Spinal cord (tissue), 10 donors: ENCODE measurements around the gene ARID5B. TPM values are rescaled to one million over a fixed set of nuclear protein-coding genes. Genes with fewer than 3 reads are reported as not detected.

Experiments used
- DNase-seq, 6 donors: peaks; one replicate each; pipeline versions ENCODE4 v3.0.0 to v3.0.0-alpha.2; 2013 to 2015; ENCODE audit warnings: low spot score in 6 of 6, low read depth in 4 of 6
- H3K27ac ChIP-seq: one replicate; pipeline ENCODE4 v1.5.1; 2013; ENCODE audit warnings: low read depth, low read length, control low read depth
- H3K27me3 ChIP-seq: one replicate; pipeline ENCODE4 v1.6.1; 2013; ENCODE audit warnings: low read length; ENCODE audit not compliant: control insufficient read depth, insufficient read depth
- H3K36me3 ChIP-seq: one replicate; pipeline ENCODE4 v1.6.1; 2013; ENCODE audit warnings: low read length; ENCODE audit not compliant: control insufficient read depth, insufficient read depth
- H3K4me1 ChIP-seq: one replicate; pipeline ENCODE4 v1.6.1; 2013; ENCODE audit warnings: low read length; ENCODE audit not compliant: control insufficient read depth, insufficient read depth
- H3K4me3 ChIP-seq: one replicate; pipeline ENCODE4 v1.5.1; 2013; ENCODE audit warnings: low read depth, low read length, control low read depth
- H3K9me3 ChIP-seq: one replicate; pipeline ENCODE4 v1.6.1; 2013; ENCODE audit warnings: low read length; ENCODE audit not compliant: control insufficient read depth, insufficient read depth
- WGBS: methylation state at CpG from one replicate; pipeline ENCODE4 v1.1.5; 2013; ENCODE audit warnings: missing lambda C conversion rate; ENCODE audit not compliant: insufficient coverage; 5-methylcytosine and 5-hydroxymethylcytosine counted together
- polyA plus RNA-seq, 2 donors: library from polyadenylated mRNA; unstranded; fragments of 120-200 nt; gene quantifications; one replicate each; pipeline ENCODE4 v1.2.1, GENCODE V29; 2013; ENCODE audit not compliant: insufficient read length in 2 of 2
- total RNA-seq, 2 donors: library from RNA; depleted of rRNA in 1 of 2; stranded (reverse); fragments of 120-200 nt in 1 of 2; fragments of >200 nt in 1 of 2; gene quantifications; one replicate each; pipeline versions ENCODE4 v1.2.3 to v1.2.4, GENCODE V29; 2013 to 2014
- donor health status: healthy.

Gene ARID5B
- total and polyA plus RNA-seq, 4 donors = 9.3 to 26.4 (median 18.4) TPM

DNA sequence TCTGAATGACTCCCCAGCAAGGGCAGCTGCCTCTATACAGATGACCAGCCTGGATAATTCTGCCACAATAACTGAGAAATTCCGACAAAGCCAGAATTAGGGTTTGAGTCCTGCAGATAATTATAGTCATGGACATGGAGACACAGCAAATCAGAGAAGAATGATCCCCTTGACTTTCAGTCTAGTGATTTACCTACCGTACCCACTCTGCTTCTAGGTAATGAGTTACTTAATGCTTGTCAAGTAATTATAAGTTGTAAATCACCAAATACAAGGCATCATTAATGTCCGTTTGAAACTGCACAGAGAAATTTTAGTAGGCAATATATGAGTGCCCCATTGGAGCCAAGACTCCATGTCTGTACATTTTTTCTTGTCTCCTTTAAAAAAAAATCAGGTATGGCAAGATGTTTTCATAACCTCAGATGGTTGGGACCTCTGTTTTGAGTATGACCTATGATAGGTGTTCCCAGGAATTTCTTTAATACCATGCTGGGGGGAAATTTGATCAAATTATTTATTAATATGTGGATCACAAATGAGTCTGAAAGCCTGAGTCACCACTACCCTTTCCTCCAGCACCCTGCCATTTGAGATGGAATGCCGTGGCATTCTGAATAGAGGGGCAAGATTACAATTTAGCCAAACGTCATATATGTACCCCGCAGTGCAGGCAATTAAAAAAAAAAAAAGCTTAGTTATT, 5.5 kb upstream of the ARID5B start:
- Histone ChIP-seq H3K4me3 (no peak overlapping the region), H3K36me3 (no peaks in the 10 kb centered on the region), H3K27me3 (peaks cover 8% of the 10 kb centered on the region), H3K27ac (no peak overlapping the region), H3K9me3 (no peaks in the 10 kb centered on the region), H3K4me1 (peaks cover 9% of the 10 kb centered on the region)
- no peak for DNase-seq
- WGBS = 100% methylated on average over 1 of the region's 6 CpGs

DNA sequence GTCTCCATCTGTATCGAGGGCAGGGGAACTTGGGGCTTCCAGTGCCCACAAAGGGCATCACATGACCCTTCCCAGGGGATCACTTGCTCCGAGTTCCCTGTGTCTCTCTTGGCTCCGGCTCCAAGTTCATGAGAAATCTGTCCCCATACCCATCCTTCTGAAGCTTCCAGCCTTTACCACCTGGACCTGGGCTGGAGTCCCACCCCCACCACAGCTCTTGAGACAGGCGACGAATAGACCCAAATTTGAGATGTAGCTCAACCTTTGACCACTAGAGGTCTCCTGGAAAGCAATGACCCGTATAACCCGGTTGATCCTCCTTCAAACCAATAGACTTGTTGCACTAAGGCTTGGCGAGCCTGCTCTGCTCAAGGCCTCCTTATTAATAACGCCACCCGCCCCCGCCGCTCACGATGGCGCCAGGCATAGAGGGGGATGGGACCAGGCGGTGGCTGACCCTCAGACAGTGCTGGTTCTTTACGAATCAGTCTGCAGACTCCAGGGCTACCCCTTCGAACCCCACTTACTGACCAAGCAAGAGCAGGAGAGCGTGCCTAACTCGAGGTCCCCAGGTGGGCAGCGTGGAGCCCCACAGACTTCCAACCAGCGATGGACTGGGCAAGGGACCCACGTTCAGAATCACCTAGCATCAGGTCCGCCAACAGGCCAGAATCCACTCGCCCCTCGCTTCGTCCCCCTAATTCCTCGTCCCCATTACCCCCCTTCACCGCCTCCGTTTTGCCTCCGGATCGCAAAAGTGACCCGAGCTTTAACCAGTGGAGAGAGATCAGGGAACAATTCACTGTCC, 4.4 kb upstream of the ARID5B start:
- H3K27ac ChIP-seq = peak overlapping the region; percentile 48
- WGBS = 9% methylated on average over 30 of the region's 32 CpGs
- H3K36me3 ChIP-seq = no peaks in the 10 kb centered on the region
- H3K4me3 ChIP-seq = peak overlapping the region; percentile 46
- peak in 2 of 6 donors; percentile 85 to 90 for DNase-seq
- H3K4me1 ChIP-seq = peaks cover 9% of the 10 kb centered on the region
- H3K27me3 ChIP-seq = peaks cover 8% of the 10 kb centered on the region
- H3K9me3 ChIP-seq = no peaks in the 10 kb centered on the region

DNA sequence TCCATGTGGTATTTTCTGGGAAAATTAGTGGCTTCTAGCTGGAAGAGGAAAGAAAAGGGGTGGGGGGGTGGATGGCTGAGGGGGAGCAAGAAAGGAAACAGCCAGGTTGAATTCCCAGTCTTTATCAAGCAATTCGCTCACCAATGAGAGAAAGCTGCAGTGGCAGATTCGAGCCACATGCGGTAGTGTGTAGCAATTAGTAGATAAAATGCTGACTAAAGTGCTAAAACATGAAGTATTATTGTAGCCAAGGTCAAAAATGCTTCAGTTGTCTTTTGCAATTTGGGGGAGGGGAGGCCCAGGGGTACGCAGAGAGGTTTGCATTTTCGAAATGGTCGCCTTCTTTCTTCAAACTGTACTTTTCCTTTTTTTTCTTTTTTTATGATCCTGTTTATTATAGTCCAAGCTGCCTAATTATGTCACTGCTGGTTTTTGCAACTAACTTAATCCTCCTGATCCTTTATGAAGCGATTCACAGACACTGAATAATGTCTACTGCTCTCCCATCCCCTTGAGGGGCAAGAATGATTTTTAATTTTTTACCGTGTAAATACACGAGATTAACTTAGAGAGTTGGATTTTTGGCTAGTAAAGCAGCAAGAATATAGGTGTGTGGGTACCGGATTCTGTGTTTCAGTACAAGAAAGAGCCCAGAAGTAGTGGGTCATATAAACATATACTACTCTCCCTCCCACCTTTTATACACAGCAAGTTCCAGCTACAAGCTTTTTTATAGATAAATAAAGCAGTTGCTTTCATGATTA, 3.6 kb upstream of the ARID5B start:
- Histone ChIP-seq H3K4me1 (peaks cover 9% of the 10 kb centered on the region), H3K9me3 (no peaks in the 10 kb centered on the region), H3K27ac (peak overlapping the region; percentile 48), H3K4me3 (peak overlapping the region; percentile 46), H3K36me3 (no peaks in the 10 kb centered on the region), H3K27me3 (peaks cover 8% of the 10 kb centered on the region)
- DNase-seq = peak in 2 of 6 donors; percentile 78 to 90
- WGBS = 11% methylated on average over 4 of the region's 10 CpGs

DNA sequence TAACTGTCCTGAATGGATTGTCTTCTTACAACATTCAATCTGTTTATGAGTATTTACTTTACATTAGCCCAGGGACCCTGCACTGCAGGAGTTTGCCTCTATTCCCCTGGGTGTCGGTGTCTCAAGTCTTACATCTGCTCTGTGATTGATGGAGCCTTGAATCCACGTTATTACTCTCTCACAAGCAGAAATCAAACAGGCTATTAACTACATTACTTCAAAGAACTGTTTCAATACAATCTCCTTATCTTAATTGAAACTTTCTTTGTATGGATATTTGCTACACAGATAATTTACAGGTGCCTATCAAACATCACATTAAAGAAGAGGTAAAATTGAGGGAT, 3.1 kb upstream of the ARID5B start:
- no peak overlapping the region for H3K4me3 ChIP-seq
- H3K4me1 ChIP-seq = peaks cover 9% of the 10 kb centered on the region
- H3K27ac ChIP-seq = no peak overlapping the region
- peaks cover 8% of the 10 kb centered on the region for H3K27me3 ChIP-seq
- H3K9me3 ChIP-seq = no peaks in the 10 kb centered on the region
- 14% methylated on average over 2 of the region's 2 CpGs for WGBS
- H3K36me3 ChIP-seq = no peaks in the 10 kb centered on the region
- DNase-seq = peak in 1 of 6 donors; percentile 55

DNA sequence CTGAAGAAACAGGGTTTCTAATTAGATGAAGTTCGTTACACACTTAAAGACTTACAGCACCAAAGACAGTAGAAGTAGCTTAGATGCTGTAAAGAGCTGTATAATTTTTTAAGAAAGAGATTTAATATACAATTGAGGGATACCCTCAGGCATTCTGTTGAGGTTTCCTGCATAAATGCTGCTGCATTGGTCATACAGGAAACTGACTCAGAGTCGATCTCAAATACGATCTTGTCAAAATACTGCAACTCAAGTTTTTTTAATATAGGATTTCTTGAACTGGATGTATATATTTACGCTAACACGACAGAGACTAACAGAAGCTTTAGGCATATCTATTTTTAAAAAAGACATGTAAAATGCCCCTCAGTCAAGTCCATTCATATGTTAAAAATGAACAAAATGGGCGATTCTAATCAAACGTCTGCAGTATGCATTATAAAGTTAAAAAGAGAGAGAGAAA, 2.4 kb upstream of the ARID5B start:
- H3K27ac ChIP-seq = no peak overlapping the region
- peaks cover 9% of the 10 kb centered on the region for H3K4me1 ChIP-seq
- H3K36me3 ChIP-seq = no peaks in the 10 kb centered on the region
- no peak overlapping the region for H3K4me3 ChIP-seq
- H3K27me3 ChIP-seq = peaks cover 8% of the 10 kb centered on the region
- DNase-seq = peak in 1 of 6 donors; percentile 48
- H3K9me3 ChIP-seq = no peaks in the 10 kb centered on the region
- WGBS = no CpG with 5 or more reads among the region's 7 CpGs

DNA sequence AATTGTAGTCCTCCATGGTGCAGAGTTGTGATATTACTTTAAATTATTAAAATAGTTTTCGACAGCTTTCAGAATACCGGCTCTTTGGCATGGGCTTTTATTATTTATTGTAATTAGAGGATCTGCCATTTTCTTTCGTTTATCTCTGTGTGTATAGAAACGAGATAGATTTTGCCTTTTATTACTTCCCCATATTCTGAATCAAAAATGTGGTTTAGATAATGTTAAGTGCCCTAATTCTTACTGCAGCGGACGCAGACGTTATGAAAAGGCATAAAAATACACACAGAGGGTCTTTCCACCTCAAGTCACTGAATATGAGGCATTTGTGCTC, 1.9 kb upstream of the ARID5B start:
- H3K4me3 ChIP-seq = peak overlapping the region; percentile 89
- peaks cover 9% of the 10 kb centered on the region for H3K4me1 ChIP-seq
- H3K9me3 ChIP-seq = no peaks in the 10 kb centered on the region
- WGBS = no CpG with 5 or more reads among the region's 7 CpGs
- H3K36me3 ChIP-seq = no peaks in the 10 kb centered on the region
- DNase-seq = no peak
- H3K27me3 ChIP-seq = peaks cover 8% of the 10 kb centered on the region
- peak overlapping the region; percentile 11 for H3K27ac ChIP-seq

DNA sequence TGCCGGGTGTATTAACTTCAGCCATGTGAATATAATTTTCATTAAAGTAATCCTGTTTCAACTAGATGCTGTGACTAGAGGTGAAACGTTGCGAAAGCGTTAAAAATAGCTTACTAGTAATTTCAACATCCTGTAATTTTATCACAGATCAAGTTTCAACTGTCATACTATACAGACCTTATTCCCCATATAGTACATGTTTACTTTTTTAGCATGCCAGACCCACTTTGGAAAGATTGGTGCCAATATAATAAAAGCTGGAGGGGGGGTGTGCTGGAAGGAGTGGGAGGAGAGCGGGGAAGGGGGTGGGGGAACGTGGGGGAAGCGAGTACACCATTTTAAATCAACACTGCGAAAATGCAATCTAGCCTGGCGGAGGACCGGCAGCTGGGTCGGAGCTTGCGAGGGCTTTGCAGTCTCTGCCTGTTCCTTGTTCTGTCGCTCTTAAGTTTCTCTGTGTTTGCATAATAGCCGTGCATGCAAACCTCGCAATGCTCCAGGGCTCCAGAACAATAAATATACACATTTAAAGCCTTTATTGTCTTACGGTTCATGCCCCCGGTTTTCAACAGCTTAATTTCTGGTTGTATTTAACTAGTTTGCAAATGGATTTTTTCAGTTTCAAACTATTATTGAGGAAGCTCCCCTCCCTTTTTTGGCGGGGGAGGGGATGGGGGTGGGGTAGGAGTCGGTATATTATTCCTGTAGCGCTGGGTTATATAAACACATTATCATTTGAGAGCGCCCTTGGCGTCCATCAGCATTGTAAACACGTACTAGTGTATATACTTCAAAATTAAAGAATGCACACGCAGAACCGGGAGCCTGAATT, 1.3 kb upstream of the ARID5B start:
- peaks cover 9% of the 10 kb centered on the region for H3K4me1 ChIP-seq
- H3K36me3 ChIP-seq = no peaks in the 10 kb centered on the region
- peak overlapping the region; percentile 89 for H3K4me3 ChIP-seq
- no peaks in the 10 kb centered on the region for H3K9me3 ChIP-seq
- peak in 2 of 6 donors; percentile 71 to 88 for DNase-seq
- 0% methylated on average over 6 of the region's 25 CpGs for WGBS
- H3K27me3 ChIP-seq = peaks cover 8% of the 10 kb centered on the region
- H3K27ac ChIP-seq = peak overlapping the region; percentile 90

DNA sequence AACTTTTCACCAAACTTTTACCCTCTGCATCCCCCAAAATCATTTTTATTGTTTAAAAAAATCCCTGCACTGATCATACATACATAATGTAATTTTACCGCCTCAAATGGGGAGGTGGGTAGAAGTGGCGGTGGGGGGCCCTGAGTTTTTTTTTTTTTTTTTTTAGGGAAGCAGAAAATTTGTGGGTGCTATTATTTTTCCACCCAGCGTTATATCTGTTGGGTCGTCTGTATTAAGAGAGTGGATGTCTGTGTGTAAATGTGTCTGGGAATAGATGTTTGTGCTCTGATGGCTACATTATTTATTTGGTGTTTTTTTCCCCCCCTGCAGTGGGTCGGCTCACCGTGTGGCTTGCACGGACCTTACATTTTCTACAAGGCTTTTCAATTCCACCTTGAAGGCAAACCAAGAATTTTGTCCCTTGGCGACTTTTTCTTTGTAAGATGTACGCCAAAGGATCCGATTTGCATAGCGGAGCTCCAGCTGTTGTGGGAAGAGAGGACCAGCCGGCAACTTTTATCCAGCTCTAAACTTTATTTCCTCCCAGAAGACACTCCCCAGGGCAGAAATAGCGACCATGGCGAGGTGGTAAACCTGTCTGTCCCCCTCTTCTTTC, 438 bp downstream of the ARID5B start:
- peaks cover 7% of the 10 kb centered on the region for H3K4me1 ChIP-seq
- H3K27me3 ChIP-seq = peaks cover 8% of the 10 kb centered on the region
- peak overlapping the region; percentile 89 for H3K4me3 ChIP-seq
- DNase-seq = no peak
- H3K27ac ChIP-seq = peak overlapping the region; percentile 90
- H3K9me3 ChIP-seq = no peaks in the 10 kb centered on the region
- no peaks in the 10 kb centered on the region for H3K36me3 ChIP-seq
- WGBS = 0% methylated on average over 4 of the region's 14 CpGs
